Fibroblast of skin of back (primary cell): Measurements from ENCODE around the gene FILIP1L.

Experiments
- DNase-seq: peaks from one replicate; pipeline ENCODE4 v3.0.0-alpha.2; 2013

FILIP1L gene

GRCh38 chr3:99920481-99921376 lies 193.6 kb downstream of the FILIP1L start:
- DNase-seq: peak; percentile 81

GRCh38 chr3:99919694-99920093 lies 194.6 kb downstream of the FILIP1L start:
- DNase-seq: no peak

- DNase-seq: peak; percentile 65
Measured at GRCh38 chr3:99918715-99919114, 195.6 kb downstream of the FILIP1L start.

- DNase-seq: no peak
Measured at GRCh38 chr3:99915906-99916432, 198.3 kb downstream of the FILIP1L start.

- no peak for DNase-seq
Measured at GRCh38 chr3:99911433-99911832, 202.9 kb downstream of the FILIP1L start.

GRCh38 chr3:99910752-99911290 lies 203.5 kb downstream of the FILIP1L start:
- no peak for DNase-seq

- peak; percentile 85 for DNase-seq
Measured at GRCh38 chr3:99909714-99910495, 204.4 kb downstream of the FILIP1L start.

- no peak for DNase-seq
Measured at GRCh38 chr3:99907959-99908544, 206.2 kb downstream of the FILIP1L start.

GRCh38 chr3:99903869-99904268 lies 210.4 kb downstream of the FILIP1L start:
- no peak for DNase-seq

GRCh38 chr3:99902091-99902490 lies 212.2 kb downstream of the FILIP1L start:
- DNase-seq: peak; percentile 39

GRCh38 chr3:99901200-99901926 lies 212.9 kb downstream of the FILIP1L start:
- peak; percentile 79 for DNase-seq

- no peak for DNase-seq
Measured at GRCh38 chr3:99900248-99900647, 214.1 kb downstream of the FILIP1L start.

- no peak for DNase-seq
Measured at GRCh38 chr3:99899603-99900002, 214.7 kb downstream of the FILIP1L start.

GRCh38 chr3:99896482-99896881 lies 217.8 kb downstream of the FILIP1L start:
- DNase-seq: no peak

- DNase-seq: peak; percentile 97
Measured at GRCh38 chr3:99895703-99896441, 218.4 kb downstream of the FILIP1L start.

GRCh38 chr3:99895131-99895696 lies 219.1 kb downstream of the FILIP1L start:
- peak; percentile 57 for DNase-seq

GRCh38 chr3:99892332-99892731 lies 222.0 kb downstream of the FILIP1L start:
- DNase-seq: no peak

- no peak for DNase-seq
Measured at GRCh38 chr3:99891610-99892285, 222.6 kb downstream of the FILIP1L start.

GRCh38 chr3:99885851-99886250 lies 228.4 kb downstream of the FILIP1L start:
- no peak for DNase-seq

- no peak for DNase-seq
Measured at GRCh38 chr3:99885085-99885484, 229.2 kb downstream of the FILIP1L start.
